HUDEP-2 (cell line): ENCODE measurements around the gene BAIAP2L1.

Experiments
- DNase-seq, 76 experiments: peaks; one replicate each; lab custom pipeline; 2025; ENCODE audit not compliant: unreplicated experiment in 76 of 76; lab: John Stamatoyannopoulos, UW

Gene BAIAP2L1

DNA sequence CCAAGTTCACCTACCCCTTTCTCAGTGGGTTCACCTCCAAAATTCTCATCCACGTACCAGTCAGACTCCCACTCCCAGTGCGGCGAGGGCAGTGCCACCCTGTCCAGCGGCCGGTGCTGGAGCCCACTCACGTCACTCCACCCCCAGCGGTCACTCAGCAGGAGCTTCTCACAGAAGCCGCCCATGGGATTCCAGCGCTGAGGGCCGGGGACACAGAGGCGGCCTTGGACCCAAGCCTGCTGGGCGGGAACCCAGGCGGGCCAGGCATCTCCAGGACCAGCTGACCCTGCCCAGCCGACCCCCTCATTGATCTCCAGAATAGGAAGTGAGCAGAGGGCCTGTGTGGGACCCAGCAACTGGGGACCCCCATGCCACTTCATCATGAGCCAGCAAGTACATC is 156.0 kb downstream of the BAIAP2L1 start:
- DNase-seq = no peak

DNA sequence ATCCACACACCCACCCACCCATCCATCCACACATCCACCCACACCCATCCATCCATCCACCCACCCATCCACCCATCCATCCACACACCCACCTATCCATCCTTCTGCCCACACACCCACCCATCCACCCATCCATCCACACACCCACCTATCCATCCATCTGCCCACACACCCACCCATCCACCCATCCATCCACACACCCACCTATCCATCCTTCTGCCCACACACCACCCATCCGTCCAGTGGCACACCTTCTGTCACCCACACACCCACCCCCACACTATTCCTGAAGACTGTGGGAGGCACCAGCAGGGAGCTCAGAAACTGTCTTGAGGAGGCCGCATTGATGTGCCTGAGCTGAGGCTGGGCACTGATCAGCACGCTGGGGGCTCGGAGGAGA is 158.0 kb downstream of the BAIAP2L1 start:
- no peak for DNase-seq

DNA sequence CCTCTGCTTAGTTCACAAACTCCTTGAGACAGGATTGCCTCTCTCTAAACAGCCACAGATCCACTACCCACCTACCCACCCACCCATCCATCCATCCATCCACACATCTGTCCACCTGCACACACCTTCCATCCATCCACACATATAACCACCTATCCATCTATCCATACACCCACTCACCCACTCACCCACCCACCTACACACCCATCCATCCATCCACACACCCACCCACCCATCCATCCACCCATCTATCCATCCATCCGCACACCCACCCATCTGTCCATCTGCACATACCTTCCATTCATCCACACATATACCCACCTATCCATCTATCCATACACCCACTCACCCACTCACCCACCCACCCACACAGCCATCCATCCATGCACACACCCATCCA is 158.5 kb downstream of the BAIAP2L1 start:
- DNase-seq = no peak

DNA sequence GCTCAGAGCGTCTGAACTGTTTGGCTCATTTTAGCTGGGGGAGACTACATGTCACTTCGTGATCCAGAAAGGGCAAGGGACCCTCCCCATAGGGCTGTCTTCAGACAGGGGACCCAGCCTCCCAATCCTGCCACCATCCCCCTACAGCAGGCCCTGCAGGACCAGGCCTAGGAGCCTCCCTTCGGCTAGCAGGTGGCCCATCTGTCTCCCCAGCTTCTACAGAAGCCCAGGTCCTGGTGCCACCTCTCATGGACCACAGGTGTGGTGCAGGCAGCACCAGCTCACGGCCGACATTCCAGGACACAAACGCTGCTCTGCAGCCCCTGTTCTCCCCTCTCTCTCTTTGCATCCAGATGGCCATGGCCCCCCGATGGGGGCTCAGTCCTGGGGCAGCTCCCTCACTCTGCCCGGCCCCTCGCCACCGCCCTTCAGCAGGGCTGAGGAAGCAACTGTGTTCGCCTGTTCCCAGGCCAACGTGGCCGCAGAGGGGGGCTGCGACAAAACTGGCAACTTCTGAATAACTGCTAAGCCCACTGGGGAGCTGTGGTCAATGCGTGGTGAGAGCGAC is 159.1 kb downstream of the BAIAP2L1 start:
- no peak for DNase-seq
